ENCODE results near the gene SMPD2.

SMPD2 gene

GRCh38 chr6:109486068-109486467 lies 45.5 kb downstream of the SMPD2 start:
- Mint-ChIP-seq H3K36me3 (ENCODE audit: low read depth) (peaks cover 12% of the 10 kb centered on the region), H3K4me1 (peaks cover 26% of the 10 kb centered on the region), H3K27ac (no peak overlapping the region), H3K9me3 (no peaks in the 10 kb centered on the region), H3K27me3 (ENCODE audit: low read depth, poor library complexity) (peaks cover 36% of the 10 kb centered on the region), H3K4me3 (no peak overlapping the region)
- no peak for DNase-seq
- TF ChIP-seq CTCF (IDR thresholded peaks at IDR 0.05): no peak

- no peaks in the 10 kb centered on the region for H3K36me3 Mint-ChIP-seq (ENCODE audit: low read depth)
- no peak overlapping the region for H3K27ac Mint-ChIP-seq
- peaks cover 20% of the 10 kb centered on the region for H3K4me1 Mint-ChIP-seq
- peaks cover 31% of the 10 kb centered on the region for H3K27me3 Mint-ChIP-seq (ENCODE audit: low read depth, poor library complexity)
- H3K9me3 Mint-ChIP-seq: no peaks in the 10 kb centered on the region
- H3K4me3 Mint-ChIP-seq: no peak overlapping the region
- TF ChIP-seq CTCF (IDR thresholded peaks at IDR 0.05): no peak
- no peak for DNase-seq
Measured at GRCh38 chr6:109488001-109488400, 47.5 kb downstream of the SMPD2 start.

- Mint-ChIP-seq H3K4me3 (no peak overlapping the region), H3K27ac (no peak overlapping the region)
Measured at GRCh38 chr6:109490713-109491112, 50.2 kb downstream of the SMPD2 start.

GRCh38 chr6:109491207-109491938 lies 50.8 kb downstream of the SMPD2 start:
- no peak for TF ChIP-seq CTCF (IDR thresholded peaks at IDR 0.05)
- H3K36me3 Mint-ChIP-seq (ENCODE audit: low read depth): no peaks in the 10 kb centered on the region
- peaks cover 23% of the 10 kb centered on the region for H3K4me1 Mint-ChIP-seq
- no peak overlapping the region for H3K27ac Mint-ChIP-seq
- H3K9me3 Mint-ChIP-seq: no peaks in the 10 kb centered on the region
- no peak overlapping the region for H3K4me3 Mint-ChIP-seq
- H3K27me3 Mint-ChIP-seq (ENCODE audit: low read depth, poor library complexity): peaks cover 15% of the 10 kb centered on the region
- no peak for DNase-seq

More at GRCh38 chr6:109490713-109491112, 50.2 kb downstream of the SMPD2 start:
- Mint-ChIP-seq H3K36me3 (ENCODE audit: low read depth) (no peaks in the 10 kb centered on the region), H3K27me3 (ENCODE audit: low read depth, poor library complexity) (peaks cover 15% of the 10 kb centered on the region), H3K9me3 (no peaks in the 10 kb centered on the region), H3K4me1 (peaks cover 20% of the 10 kb centered on the region)
- no peak for TF ChIP-seq CTCF (IDR thresholded peaks at IDR 0.05)
- no peak for DNase-seq

Data from nephron progenitor cell (in vitro differentiated cells).